ENCODE data around the gene FCSK.

DNA sequence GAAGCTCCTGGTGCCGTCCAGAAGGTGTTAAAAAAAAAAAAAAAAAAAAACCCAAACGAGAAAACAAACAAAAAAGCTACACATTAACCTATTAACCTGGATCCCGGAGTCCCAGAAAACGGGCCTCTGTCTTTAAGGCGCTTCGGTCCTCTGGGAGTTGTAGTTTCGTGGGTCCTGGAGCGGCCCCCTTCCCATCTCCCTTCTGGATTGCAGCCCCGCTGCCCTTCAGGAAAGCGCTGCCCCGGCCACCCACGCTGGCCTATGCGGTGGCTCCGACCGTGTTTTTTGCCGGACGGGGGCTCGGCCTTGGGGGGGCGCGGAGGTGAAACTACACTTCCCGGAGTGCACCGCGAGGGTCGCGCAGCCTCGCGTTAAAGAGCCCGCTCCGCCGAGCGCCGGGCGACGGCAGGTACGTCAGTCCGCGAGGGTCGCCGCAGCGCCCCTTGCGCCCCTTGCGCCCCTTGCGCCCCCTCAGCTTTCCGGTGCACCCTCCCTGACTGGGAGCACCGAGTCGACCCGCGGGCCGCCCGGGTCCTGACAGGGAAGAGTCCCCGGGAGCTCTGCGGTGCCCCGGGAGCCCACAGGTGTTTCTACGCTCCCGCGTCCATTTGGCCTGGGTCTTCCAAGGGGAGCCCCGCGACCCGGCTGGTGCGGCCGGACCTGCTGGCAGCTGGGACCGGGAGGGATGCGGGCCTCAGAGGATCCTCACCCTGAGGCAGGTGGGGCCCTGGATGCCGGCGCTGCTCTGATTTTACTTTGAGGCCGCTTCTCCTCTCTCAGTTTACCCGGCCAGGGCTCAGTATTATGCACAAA is at the start of gene FCSK:
- TF ChIP-seq EZH2 (IDR thresholded peaks at IDR 0.05; ENCODE audit: insufficient read depth, poor library complexity, severe bottlenecking) = no peak
- TF ChIP-seq EZH2phosphoT487 (IDR thresholded peaks at IDR 0.05; ENCODE audit: insufficient read depth, low read depth) = no peak
